NCI-H2081 treated with DMSO at 0.1 percent for 48 hours (cell line): ENCODE results near the gene RTTN.

ENCODE experiments used
- DNase-seq: peaks from one replicate; lab custom pipeline; 2025; lab: John Stamatoyannopoulos, UW

The RTTN gene

DNA sequence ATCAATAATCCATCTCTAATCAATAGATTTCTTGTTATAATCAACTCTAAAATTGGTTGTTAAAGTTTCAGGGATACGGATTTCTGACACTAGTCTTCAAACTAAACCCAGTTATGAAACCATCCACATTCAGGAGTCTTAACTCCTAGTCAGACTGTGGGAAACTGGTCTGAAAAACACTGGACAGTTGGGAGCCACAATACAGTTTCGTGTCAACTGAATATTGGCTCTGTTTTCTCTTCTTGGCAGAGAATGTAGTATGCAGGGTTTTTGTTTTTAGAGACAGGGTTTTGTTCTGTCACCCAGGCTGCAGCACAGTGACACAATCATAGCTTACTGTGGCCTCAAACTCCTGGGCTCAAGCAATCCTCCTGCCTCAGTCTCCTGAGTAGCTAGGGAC lies 123.1 kb downstream of the RTTN start:
- no peak for DNase-seq

DNA sequence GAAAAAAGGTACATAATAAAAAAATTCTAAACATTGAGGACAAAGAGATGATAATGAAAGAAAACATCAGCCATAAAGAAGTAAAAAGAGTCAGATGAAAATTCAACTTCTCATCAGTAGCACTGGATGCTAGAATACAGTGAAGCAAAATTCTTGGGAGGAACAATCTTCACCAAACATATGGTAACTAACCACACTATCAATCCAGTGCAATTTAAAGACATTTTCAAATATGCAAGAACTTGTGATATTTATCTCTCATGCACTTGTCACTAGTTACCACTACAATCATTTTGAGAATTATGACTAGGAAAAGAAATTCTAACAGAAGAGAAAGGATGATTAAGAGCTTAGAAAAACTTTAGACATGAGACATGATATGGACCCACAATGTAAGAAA lies 127.4 kb downstream of the RTTN start:
- no peak for DNase-seq

DNA sequence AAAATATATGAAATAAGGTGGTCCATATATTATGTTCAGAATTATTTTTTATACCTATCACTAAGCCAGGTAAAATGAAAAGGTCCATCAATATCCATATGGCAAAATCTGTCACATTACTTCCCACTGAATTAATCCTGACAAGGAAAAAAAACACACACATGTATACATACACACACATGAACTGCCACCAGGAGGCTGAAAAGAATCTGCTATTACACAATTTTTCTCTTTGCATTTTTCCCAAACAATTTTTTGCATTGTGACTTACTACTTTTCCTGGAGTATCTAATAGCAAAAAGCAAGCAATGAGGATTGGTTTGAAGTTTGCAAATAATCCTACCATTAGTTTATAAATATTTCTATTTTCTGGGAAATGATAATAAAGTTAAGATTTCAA lies 129.6 kb downstream of the RTTN start:
- no peak for DNase-seq

DNA sequence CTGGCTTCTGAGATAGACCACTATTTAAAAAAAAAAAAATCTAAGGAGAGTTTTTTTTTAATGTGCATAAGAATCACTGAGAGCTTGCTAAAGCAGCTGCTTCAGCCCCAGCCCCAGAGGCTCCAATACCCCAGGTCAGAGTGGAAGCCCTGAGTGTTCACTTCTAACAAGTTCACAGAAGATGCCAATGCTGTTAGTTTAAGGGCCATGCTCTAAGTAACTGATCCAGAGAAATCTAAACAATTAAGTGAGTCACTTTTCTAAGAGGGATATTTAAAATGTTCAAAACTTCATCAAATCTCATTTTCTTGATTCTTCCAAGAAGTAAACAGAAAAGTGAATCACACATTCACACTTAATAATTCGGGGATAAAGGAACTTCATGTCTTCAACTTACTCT lies 131.4 kb downstream of the RTTN start:
- DNase-seq, result no peak

DNA sequence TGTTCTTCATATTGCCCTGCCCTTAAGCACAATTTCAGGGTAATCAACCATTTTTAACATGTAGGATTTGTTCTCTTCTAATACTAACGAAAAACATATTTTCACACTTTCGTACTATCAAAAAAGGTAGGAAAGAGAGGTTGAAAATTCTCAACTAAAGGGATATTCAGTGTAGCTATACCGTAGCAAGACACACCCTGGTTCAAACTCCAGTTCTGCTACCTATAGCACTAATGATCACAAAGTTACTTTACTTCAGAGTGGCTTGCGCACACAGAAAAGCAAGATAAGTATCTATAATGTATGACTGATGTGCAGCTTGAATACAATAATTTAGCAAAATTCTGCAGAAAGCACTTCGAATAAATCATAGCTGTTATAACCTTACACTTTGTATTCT lies 132.1 kb downstream of the RTTN start:
- no peak for DNase-seq

DNA sequence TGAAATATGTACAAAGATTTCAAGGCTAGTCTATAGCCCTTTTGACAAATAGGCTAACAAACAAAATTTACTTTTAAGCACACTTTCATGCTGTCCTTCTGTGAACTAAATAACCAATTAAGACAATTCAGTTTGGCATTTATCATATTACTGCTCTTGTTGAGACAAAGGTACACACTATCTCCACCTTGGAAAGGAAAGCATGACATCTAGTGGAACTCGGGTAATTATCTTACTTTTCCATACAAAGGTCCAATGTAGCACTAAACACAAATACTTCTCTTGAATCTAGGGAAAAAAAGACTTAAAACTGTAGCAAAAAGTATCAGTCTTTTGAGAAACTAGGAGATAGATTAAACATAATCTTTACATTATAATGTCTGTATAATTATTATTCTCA lies 132.8 kb downstream of the RTTN start:
- DNase-seq, result no peak

DNA sequence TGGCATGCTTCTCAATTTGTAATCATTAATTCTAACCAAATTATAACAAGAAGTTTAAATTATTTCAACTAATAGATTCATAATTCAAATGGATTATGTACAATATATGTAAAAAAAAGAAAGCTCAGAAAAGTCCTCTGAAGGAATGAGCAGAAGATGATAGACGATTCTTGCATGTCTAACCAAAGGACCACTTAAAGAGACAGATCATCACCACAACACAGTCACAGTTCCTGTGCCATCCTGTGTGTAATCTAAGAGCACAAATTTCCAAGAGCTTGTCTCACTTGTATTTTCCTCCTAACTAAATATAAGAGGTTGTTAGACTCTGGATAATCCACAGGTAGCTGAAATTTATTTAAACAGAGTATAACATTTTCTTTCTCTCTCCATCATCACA lies 135.5 kb downstream of the RTTN start:
- DNase-seq, result no peak

DNA sequence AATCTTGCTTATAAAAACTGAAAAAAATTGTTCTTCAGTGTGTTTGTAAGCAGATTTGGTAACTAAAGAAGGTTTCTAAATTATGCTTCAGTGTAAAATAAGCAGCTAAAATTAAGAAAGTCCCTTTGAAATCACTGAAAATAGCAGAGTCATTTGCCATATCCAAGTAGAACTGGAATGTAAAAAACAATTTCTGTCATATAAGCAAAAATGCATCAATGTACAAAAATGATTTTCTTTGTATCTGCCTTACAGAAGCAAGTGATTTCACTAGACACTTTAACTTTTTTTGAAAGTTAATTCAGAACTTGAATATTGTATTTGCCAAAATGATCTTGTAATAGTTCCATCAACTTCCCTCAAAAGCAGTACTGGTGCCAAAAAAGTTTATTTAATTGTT lies 136.1 kb downstream of the RTTN start:
- no peak for DNase-seq

DNA sequence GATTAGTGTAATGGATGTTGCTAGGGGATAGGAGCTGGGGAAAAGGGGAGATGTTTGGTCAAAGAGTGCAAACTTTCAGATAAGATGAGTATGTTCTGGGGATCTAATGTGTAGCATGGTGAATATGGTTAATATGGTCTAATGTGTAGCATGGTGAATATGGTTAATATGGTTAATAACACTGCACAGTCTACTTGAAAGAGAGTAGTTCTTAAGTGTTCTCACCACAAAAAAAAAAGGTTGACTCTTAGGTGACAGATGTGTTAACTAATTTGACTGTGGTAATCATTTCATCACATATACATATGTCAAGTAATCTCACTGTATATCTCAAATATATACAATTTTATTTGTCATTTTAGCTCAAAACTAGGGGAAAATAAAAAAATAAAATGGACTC lies 136.5 kb downstream of the RTTN start:
- DNase-seq, result no peak

DNA sequence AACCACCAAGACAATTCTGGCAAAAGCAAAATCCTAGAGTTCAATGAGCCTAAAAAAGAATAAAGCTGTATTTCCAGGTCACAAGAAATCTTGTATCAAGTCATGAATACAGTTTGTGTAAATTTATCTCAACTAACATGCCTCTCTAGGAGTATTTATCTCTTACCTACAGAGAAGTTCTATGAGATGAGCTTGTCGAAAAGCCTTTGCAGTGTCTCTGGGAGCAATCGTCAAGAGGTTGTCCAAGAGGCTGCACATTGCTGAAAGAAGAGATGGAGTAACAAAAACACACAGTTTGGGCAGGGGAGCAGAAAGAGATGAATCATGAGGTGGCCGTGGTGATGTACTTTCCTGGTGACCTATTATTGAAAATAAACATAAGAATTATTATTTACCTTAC lies 145.8 kb downstream of the RTTN start:
- no peak for DNase-seq

DNA sequence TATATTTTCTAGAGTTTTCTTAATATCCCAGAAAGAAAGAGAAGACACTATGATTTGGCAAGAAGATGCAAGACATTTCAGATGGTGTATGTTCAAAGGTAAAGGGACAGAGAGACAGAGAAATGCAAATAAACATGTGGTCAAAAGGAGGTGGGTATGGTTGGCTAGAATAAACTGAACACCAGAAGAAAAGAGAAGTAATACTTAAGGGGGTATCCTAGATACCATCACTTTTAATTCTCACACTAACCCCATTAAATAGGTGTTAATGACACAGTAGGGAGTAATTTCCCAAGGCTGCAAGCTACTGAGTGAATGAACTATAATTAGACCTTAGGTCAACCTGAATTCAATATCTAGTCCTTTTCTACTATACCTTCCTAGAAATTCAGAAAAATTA lies 146.6 kb downstream of the RTTN start:
- DNase-seq, result no peak

DNA sequence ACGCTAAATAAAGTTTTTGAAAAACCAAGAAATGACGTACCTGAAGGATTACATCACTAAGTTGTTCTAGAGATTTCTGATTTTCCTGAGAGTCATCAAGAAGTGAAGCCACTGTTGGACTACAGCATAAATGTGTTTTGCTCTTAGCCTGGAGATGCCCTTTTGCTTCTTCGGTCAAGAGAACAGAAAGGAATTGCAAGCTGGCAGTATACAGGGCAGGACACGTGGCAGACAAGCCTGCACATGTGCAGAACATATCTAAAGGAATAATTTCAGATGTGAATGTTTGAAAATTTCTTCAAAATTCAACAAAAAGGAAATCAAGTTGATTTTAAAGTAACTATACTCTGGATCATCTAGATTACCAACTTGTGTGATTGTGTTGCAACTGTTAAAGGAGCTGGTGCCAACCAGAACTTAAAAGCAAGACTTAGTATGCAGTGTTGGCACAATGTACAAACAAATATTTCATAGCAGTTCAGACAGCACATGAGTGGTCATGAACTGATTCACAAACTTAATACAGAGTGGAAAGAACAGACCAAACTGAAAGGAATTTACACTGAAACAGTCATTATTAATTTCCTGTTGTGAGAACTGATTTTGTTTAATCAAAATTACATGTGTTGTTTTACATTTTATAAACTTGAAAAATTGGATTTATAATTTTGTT lies 157.4 kb downstream of the RTTN start:
- no peak for DNase-seq

DNA sequence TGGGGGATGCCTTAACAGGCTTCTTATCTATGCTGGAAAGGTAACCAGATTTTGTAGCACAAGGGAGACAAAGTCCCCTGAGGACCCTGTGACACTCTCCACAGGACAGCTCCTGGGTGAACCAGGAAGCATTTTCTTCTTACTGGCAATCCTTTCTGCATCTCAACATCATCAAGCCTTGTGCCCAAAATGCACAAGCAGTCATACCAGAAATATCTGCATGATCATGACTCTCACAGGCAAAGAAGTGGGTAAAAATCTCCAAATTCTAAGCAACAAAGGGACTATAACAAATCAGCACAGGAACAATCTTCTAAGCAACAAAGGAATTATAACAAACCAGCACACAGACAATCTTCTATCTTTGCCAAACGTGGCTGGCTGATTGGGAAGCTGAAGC lies 158.7 kb downstream of the RTTN start:
- DNase-seq, result no peak

DNA sequence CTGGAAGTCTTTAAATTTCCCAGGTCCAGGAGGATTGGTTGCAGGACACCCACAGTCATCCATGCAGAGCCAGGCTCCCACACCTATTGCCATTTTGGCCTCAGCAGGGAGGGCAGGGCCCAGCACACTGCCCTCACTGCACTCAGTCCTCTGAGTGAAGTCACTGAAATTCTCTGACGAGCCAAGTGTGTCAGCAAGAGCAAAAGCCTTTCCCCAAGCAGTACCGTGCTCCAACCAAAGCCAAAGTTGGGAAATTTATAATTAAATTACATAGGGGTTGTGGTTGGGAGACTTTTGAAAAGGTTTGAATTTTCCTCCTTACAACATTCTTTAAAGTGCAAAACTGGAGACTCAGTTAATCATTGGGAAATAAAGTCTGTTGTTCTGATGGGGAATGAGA lies 159.3 kb downstream of the RTTN start:
- no peak for DNase-seq

DNA sequence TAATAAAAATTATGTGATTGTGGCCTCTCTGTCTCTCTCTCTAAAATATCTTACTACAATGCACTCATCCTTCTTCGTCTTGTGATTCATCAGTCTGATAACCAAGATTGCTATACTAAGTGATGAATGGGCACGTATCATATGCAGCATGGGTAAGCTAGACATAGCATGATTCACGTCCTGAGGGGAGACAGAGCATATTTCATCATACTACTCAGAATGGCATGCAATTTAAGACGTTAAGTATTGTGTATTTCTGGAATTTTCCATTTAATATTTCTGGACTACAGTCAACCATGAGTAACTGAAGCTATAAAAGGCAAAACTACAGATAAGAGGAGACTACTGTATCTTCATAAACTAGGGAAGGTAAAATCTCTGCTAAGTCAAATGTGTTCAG lies 160.9 kb downstream of the RTTN start:
- no peak for DNase-seq

DNA sequence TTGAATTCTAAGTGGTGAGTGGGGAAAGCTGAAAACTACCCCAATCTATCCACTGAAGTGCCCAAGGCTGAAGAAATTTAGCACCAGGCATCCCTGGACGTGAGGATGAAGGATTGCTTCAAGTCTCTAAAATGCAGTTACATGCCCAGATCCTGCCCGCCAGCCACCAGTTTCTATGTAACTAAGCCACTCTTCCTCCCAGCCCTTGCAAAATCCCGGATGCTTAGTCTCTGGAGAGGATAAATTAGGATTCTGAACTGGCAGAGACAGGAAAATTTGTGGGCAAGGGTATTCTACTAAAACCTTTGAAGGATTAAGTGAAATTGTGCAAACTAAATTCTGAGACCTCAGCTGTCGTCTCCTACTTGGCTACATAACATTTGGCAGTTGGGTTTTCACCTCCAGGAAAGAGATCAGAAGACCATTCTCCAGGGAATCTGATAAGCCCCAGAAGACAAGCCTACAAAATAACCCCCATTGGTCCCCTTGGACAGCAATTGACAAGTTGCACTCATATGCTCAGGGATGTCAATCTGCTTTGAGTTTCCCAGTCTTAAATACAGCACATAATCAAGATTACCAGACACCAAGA lies 163.9 kb downstream of the RTTN start:
- DNase-seq, result no peak

DNA sequence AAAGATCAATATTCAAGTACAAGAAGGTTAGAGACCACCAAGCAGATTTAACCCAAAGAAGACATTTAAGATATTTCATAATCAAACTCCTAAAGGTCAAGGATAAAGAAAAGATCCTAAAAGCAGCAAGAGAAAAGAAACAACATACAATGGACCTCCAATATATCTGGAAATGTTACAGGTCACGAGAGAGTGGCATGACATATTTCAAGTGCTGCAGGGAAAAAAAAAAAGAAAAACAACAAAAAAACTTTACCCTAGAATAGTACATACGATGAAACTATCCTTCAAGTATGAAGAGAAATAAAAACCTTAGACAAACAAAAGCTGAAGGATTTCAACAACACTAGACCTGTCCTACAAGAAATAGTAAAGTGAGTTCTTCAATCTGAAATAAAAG lies 166.3 kb downstream of the RTTN start:
- DNase-seq, result no peak

DNA sequence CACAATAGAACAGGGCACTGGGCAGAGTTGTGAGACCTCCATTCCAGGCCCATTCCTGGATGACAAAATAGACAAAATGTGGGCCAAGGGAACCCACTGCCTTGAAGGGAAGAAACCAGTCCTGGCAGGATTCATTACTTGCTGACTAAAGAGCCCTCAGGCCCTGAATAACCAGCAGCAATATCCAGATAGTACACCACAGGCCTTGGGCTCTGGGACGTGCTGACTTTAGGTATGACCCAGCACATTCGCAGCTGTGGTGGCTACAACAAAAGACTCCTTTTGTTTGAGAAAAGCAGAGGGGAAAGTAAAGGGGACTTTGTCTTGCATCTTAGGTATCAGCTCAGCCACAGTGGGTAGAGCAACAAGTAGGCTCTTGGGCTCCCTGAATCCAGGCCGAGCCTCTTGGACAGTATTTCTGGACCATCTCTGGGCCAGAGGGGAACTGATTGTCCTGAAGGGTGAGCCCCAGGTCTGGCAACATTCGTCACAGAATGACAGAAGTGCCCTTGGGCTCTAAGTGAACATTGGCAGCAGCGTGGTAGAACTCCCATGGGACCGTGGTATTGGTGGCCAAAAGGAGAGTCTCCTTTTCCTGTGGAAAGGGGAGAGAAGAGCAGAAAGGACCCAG lies 167.9 kb downstream of the RTTN start:
- DNase-seq, result no peak

DNA sequence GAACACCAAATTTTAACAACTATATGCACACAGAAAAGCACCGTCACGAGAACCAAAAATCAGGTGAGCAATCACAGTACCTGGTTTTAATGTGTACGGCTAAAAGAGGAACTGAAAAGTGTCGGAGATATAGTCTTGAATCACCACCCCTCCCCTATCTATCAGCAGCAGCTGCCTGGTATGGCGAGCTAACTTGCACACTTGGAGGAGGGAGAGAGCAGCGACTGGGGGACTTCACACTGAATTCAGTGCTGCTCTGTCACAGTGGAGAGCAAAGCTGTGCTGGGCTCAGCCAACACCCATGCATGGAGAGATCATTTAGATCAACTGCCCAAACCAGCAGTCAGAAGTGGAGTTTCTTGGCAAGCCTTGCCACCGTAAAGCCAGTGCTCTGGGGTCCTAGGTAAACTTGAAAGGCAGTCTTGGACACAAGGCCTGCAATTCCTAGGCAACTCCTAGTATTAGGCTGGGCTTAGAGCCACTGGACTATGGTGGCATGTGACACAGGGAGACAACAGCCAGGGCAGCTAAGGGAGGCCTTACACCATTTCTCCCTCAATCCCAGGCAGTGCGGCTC lies 168.6 kb downstream of the RTTN start:
- DNase-seq, result no peak

DNA sequence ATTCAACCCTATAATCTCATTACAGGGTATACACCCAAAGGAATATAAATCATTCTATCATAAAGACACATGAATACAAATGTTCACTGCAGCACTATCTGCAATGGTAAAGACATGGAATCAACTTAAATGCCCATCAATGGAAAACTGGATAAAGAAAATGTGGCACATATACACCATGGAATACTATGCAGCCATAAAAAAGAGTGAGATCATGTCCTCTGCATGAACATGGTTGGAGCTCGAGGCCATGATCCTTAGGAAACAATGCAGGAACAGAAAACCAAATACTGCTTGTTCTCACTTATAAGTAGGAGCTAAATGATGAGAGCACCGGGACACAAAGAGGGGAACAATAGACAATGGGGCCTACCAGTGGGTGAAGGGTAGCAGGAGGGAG lies 169.3 kb downstream of the RTTN start:
- no peak for DNase-seq

DNA sequence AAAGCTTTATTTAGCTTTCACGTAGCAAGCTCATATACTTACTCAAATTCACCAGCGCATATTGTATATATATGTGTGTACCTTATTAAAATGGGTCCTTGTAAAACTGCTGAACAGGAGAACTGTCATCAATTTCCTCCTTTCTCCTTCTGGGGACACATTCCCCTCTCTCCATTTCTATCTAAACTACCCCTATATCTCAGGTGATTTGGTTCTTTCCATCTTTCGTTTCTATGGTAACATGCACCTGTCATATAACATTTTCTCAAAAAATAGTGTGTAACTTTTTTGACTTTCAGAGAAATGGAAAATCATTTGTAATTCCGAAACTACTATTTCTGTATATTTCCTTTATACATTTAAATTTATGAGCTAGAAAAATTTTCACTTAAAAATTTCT lies 174.3 kb downstream of the RTTN start:
- no peak for DNase-seq

DNA sequence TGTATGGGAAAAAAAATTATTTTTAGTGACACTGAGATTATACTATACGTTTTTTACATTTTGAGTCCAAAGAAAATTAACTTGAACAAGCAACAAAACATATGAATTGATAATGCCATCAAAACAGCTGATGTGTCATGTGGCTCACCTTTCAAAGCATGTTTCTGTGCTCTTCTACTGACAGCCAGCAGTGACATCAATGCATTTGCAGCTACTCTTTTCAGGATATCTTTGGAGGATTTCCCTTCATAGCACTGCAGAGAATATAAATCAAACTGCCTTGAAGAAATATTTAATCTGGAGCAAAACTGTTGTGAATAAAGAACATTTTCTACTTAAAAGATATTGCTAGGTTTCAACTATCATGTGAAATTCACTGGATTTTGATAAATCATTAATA lies 174.8 kb downstream of the RTTN start:
- no peak for DNase-seq

DNA sequence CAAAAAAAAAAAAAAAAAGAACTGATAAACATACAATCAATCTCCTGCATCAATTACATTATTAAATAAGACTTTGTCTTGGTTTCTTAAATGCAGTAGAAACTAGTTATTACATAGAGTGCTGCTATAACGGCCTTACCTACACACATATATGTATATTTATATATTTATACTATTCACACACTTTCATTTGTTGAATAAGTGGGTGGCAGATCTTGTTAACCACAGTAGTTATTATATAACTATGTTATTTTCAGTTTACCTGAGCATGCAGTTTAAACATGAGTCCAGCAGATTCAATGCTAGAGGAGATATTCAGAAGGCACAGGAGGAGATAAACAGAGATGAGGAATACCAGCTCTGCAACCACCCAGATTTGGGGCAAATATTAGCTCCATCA lies 176.3 kb downstream of the RTTN start:
- no peak for DNase-seq

DNA sequence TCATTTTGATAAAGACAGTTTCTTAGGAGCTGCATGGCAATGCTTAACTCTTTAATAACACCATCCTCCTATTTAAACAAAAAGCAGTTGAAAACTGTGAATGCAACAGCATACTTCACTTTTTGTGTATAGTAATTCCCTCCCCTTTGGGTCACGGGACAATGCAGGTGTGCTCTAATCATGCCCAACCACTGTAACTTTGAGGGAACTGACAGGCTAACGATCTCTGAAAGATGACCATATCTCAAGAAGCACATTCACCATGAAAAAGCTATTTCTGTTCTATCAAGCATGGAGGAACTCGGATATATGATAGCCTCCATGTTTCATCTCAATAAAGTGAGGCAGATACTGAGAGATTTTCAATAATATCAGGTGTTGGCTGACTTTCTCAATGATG lies 176.8 kb downstream of the RTTN start:
- no peak for DNase-seq
